GM19099 (cell line): ENCODE measurements around the gene MED23.

Experiments used
- POLR2A ChIP-seq: IDR thresholded peaks from 3 replicates; pipeline ENCODE4 v1.6.1; 2011; ENCODE audit warnings: low read depth; ENCODE audit not compliant: insufficient read length; ENCODE audit errors: extremely low read depth

The MED23 gene

GRCh38 chr6:131627724-131628682, at the start of gene MED23:
Gene MED23 (minus strand): TSS chr6:131628242. CDS start chr6:131628049, 193 bp downstream.
- TF ChIP-seq POLR2A: peak; percentile 81

- TF ChIP-seq POLR2A: no peak
Measured at GRCh38 chr6:131673184-131673583, 45.1 kb upstream of the MED23 start.

- no peak for TF ChIP-seq POLR2A
Measured at GRCh38 chr6:131669891-131670290, 41.8 kb upstream of the MED23 start.

GRCh38 chr6:131663578-131664165, 35.6 kb upstream of the MED23 start:
- TF ChIP-seq POLR2A: no peak

- TF ChIP-seq POLR2A: no peak
Measured at GRCh38 chr6:131660195-131660594, 32.2 kb upstream of the MED23 start.

GRCh38 chr6:131658287-131658686, 30.2 kb upstream of the MED23 start:
- no peak for TF ChIP-seq POLR2A

- TF ChIP-seq POLR2A: no peak
Measured at GRCh38 chr6:131657630-131658111, 29.6 kb upstream of the MED23 start.

GRCh38 chr6:131657222-131657621, 29.2 kb upstream of the MED23 start:
- no peak for TF ChIP-seq POLR2A

- no peak for TF ChIP-seq POLR2A
Measured at GRCh38 chr6:131656667-131657066, 28.6 kb upstream of the MED23 start.

- no peak for TF ChIP-seq POLR2A
Measured at GRCh38 chr6:131655951-131656350, 27.9 kb upstream of the MED23 start.

- TF ChIP-seq POLR2A: no peak
Measured at GRCh38 chr6:131655387-131655786, 27.3 kb upstream of the MED23 start.

GRCh38 chr6:131654326-131654725, 26.3 kb upstream of the MED23 start:
- no peak for TF ChIP-seq POLR2A

GRCh38 chr6:131652472-131652871, 24.4 kb upstream of the MED23 start:
- no peak for TF ChIP-seq POLR2A

GRCh38 chr6:131651782-131652181, 23.7 kb upstream of the MED23 start:
- no peak for TF ChIP-seq POLR2A

GRCh38 chr6:131646249-131646670, 18.2 kb upstream of the MED23 start:
- TF ChIP-seq POLR2A: no peak

- TF ChIP-seq POLR2A: no peak
Measured at GRCh38 chr6:131645846-131646245, 17.8 kb upstream of the MED23 start.
